ENCODE results near the gene ACOT13. TPM values are rescaled to one million over a fixed set of nuclear protein-coding genes. Genes with fewer than 3 reads are reported as not detected.

The ACOT13 gene
- total and polyA plus RNA-seq, 2 of the 4 experiments (the other 2 are of a cell fraction) = 3.6 to 25.7 TPM

DNA sequence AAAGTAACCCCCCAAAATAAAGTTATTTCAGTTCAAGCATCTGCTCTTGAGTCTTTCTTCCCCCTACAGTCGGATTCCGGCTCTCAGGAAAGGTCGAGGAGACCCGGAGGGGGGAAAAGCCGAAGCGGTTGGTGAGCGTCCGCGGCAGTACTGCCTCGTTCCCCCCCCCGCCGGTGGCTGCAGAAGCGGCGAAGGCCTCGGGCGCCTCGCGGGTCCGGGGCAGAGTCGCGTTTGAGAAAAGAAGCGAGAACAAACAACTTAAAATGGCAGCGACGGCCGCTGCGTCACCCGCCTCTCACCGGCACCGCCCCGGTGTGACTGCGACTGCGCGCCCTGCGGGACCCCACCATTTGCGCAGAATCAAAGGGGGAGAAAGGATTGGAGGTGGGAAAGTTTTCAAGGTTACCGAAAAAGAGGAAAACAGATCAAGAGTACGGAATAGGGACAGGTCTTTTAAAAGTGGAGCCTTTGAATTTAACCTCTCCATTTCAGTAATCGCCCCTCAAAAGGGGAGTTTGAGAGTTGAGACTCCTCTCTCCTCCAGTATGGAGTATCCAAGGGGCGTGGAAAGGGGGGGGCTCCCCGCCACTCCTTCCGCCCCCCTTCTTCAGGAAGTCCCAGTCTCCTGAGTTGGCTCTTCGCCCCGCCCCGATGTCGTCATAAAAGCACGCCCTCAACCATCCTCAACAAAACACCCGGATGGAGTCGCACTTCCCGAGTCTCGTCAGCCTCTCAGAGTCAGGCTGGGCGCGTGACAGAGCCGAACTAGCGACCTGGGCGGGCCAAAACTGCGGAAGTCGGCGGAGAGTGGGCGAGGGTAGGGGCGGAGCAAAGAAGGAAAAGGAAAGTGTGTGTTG is 54.0 kb downstream of the ACOT13 start (continued):
- TF ChIP-seq CTCF (conservative IDR thresholded peaks at IDR 0.05; ENCODE audit: low read depth, low read length) = no peak
- no peak for TF ChIP-seq RAD21 (IDR thresholded peaks at IDR 0.05; ENCODE audit: low read length)
